H9 (cell line): Measurements from ENCODE around the gene FCAR. TPM values are rescaled to one million over a fixed set of nuclear protein-coding genes. Genes with fewer than 3 reads are reported as not detected.

Source experiments
- DNase-seq: peaks from one replicate; pipeline ENCODE4 v3.0.0-alpha.2; 2017
- H2AFZ ChIP-seq: one replicate; pipeline ENCODE4 v1.6.1; 2013; ENCODE audit warnings: mild to moderate bottlenecking, low read length, control low read depth, moderate library complexity
- H2AK5ac ChIP-seq: 2 replicates; pipeline ENCODE4 v1.6.1; 2013; ENCODE audit warnings: low read length, control low read depth, mixed read lengths; ENCODE audit not compliant: insufficient read length
- H2BK120ac ChIP-seq: one replicate; pipeline ENCODE4 v1.6.1; 2013; ENCODE audit warnings: low read depth, mild to moderate bottlenecking, low read length, control low read depth, inconsistent platforms; ENCODE audit not compliant: poor library complexity, severe bottlenecking
- H2BK12ac ChIP-seq: 2 replicates; pipeline ENCODE4 v1.6.1; 2013; ENCODE audit warnings: low read length, control low read depth, mixed read lengths, low read depth; ENCODE audit not compliant: insufficient read length
- H2BK15ac ChIP-seq: 2 replicates; pipeline ENCODE4 v1.6.1; 2013; ENCODE audit warnings: low read depth, low read length, control low read depth
- H2BK20ac ChIP-seq: one replicate; pipeline ENCODE4 v1.6.1; 2013; ENCODE audit warnings: low read depth, mild to moderate bottlenecking, low read length, control low read depth, inconsistent platforms; ENCODE audit not compliant: poor library complexity, severe bottlenecking
- H2BK5ac ChIP-seq: 2 replicates; pipeline ENCODE4 v1.6.1; 2013; ENCODE audit warnings: low read length, control low read depth, mixed read lengths; ENCODE audit not compliant: insufficient read length
- H3K14ac ChIP-seq: 2 replicates; pipeline ENCODE4 v1.6.1; 2013; ENCODE audit warnings: low read length, control low read depth; ENCODE audit not compliant: insufficient read depth
- H3K18ac ChIP-seq: 2 replicates; pipeline ENCODE4 v1.6.1; 2013; ENCODE audit warnings: low read depth, mild to moderate bottlenecking, mixed read lengths, low read length, control low read depth; ENCODE audit not compliant: insufficient read length
- H3K23ac ChIP-seq: 2 replicates; pipeline ENCODE4 v1.6.1; 2013; ENCODE audit warnings: low read length, control low read depth, mixed read lengths, low read depth; ENCODE audit not compliant: insufficient read length
- H3K23me2 ChIP-seq: 2 replicates; pipeline ENCODE4 v1.6.1; 2013; ENCODE audit warnings: low read depth, mild to moderate bottlenecking, mixed read lengths, low read length, control low read depth; ENCODE audit not compliant: insufficient read length, poor library complexity, severe bottlenecking
- H3K27ac ChIP-seq: 2 replicates; pipeline ENCODE4 v1.5.1; 2013; ENCODE audit warnings: low read length, control low read depth, mixed read lengths, low read depth; ENCODE audit not compliant: insufficient read length
- H3K27me3 ChIP-seq: 2 replicates; pipeline ENCODE4 v1.6.1; 2013; ENCODE audit warnings: low read length, control low read depth, inconsistent platforms; ENCODE audit not compliant: insufficient read depth
- H3K4ac ChIP-seq: 2 replicates; pipeline ENCODE4 v1.6.1; 2013; ENCODE audit warnings: low read depth, mild to moderate bottlenecking, control low read depth, inconsistent platforms, low read length, moderate library complexity
- H3K4me1 ChIP-seq: 2 replicates; pipeline ENCODE4 v1.6.1; 2013; ENCODE audit warnings: low read length, control low read depth, inconsistent platforms; ENCODE audit not compliant: insufficient read depth
- H3K4me2 ChIP-seq: 2 replicates; pipeline ENCODE4 v1.6.1; 2013; ENCODE audit warnings: low read length, control low read depth, mixed read lengths; ENCODE audit not compliant: insufficient read length, insufficient read depth
- H3K56ac ChIP-seq: 2 replicates; pipeline ENCODE4 v1.6.1; 2013; ENCODE audit warnings: low read depth, mild to moderate bottlenecking, mixed read lengths, low read length, control low read depth; ENCODE audit not compliant: insufficient read length
- H3K79me1 ChIP-seq: 2 replicates; pipeline ENCODE4 v1.6.1; 2013; ENCODE audit warnings: low read depth, mild to moderate bottlenecking, moderate library complexity, low read length, control low read depth, inconsistent platforms; ENCODE audit not compliant: insufficient read depth, poor library complexity, severe bottlenecking
- H3K79me2 ChIP-seq: 2 replicates; pipeline ENCODE4 v1.6.1; 2013; ENCODE audit warnings: low read length, control low read depth, inconsistent platforms; ENCODE audit not compliant: insufficient read depth
- H3K9ac ChIP-seq: 2 replicates; pipeline ENCODE4 v1.6.1; 2013; ENCODE audit warnings: low read length, control low read depth, mixed read lengths; ENCODE audit not compliant: insufficient read length; ENCODE audit errors: extremely low read depth
- H3K9me3 ChIP-seq: one replicate; pipeline ENCODE4 v1.6.1; 2013; ENCODE audit warnings: low read depth, low read length, inconsistent platforms; ENCODE audit not compliant: control insufficient read depth
- H3T11ph ChIP-seq: one replicate; pipeline ENCODE4 v1.6.1; 2013; ENCODE audit warnings: mild to moderate bottlenecking, low read length, control low read depth, inconsistent platforms
- H4K20me1 ChIP-seq: one replicate; pipeline ENCODE4 v1.6.1; 2013; ENCODE audit not compliant: control insufficient read depth, insufficient read length, insufficient read depth
- H4K5ac ChIP-seq: 2 replicates; pipeline ENCODE4 v1.6.1; 2013; ENCODE audit warnings: low read depth, mild to moderate bottlenecking, mixed read lengths, low read length, control low read depth; ENCODE audit not compliant: insufficient read length
- H4K8ac ChIP-seq: replicated peaks from 2 replicates; pipeline ENCODE4 v1.6.1; 2013; ENCODE audit warnings: low read length, control low read depth, mixed read lengths, low read depth; ENCODE audit not compliant: insufficient read length
- H4K91ac ChIP-seq: 2 replicates; pipeline ENCODE4 v1.6.1; 2013; ENCODE audit warnings: low read depth, mild to moderate bottlenecking, moderate library complexity, mixed read lengths, low read length, control low read depth; ENCODE audit not compliant: insufficient read length
- H3K27ac Mint-ChIP-seq, 3 experiments: 2 replicates in 2 of 3; 3 replicates in 1 of 3; pipeline ENCODE4 v1.8.0; 2020 to 2021; ENCODE audit warnings: mixed read lengths in 3 of 3, mild to moderate bottlenecking in 1 of 3, moderate library complexity in 1 of 3
- H3K27me3 Mint-ChIP-seq: 2 replicates; pipeline ENCODE4 v1.8.0; 2021; ENCODE audit warnings: low read depth, mild to moderate bottlenecking, moderate library complexity, mixed read lengths
- H3K36me3 Mint-ChIP-seq, 3 experiments: 2 replicates in 2 of 3; 3 replicates in 1 of 3; pipeline ENCODE4 v1.8.0; 2020 to 2021; ENCODE audit warnings: low read depth in 3 of 3, mixed read lengths in 3 of 3; ENCODE audit not compliant: insufficient read depth in 1 of 3
- H3K4me1 Mint-ChIP-seq, 2 experiments: 2 replicates each; pipeline ENCODE4 v1.8.0; 2020; ENCODE audit warnings: mixed read lengths in 2 of 2
- H3K4me3 Mint-ChIP-seq, 2 experiments: 2 replicates in 1 of 2; 3 replicates in 1 of 2; pipeline ENCODE4 v1.8.0; 2020 to 2021; ENCODE audit warnings: mild to moderate bottlenecking in 2 of 2, mixed read lengths in 2 of 2, moderate library complexity in 1 of 2
- H3K9me3 Mint-ChIP-seq, 2 experiments: 2 replicates in 1 of 2; 3 replicates in 1 of 2; pipeline ENCODE4 v1.8.0; 2020; ENCODE audit warnings: mild to moderate bottlenecking in 2 of 2, mixed read lengths in 2 of 2, moderate library complexity in 1 of 2
- WGBS: extraction: QIAGEN DNeasy Blood & Tissue Kit; methylation state at CpG from one replicate; pipeline ENCODE4 v1.1.7; 2013; ENCODE audit warnings: missing lambda C conversion rate, low lambda C conversion rate, mixed read lengths; ENCODE audit not compliant: insufficient read length; ENCODE audit errors: extremely low coverage; 5-methylcytosine and 5-hydroxymethylcytosine counted together
- total RNA-seq: library from RNA; stranded (reverse); gene quantifications from 2 replicates; pipeline ENCODE4 v1.2.1, GENCODE V29; 2021
- TF ChIP-seq, protein P1 (sequence below): fragments of 200-600 bp; sonication (generic); conservative IDR thresholded peaks from 3 replicates; pipeline ENCODE4 v1.8.0; 2021; ENCODE audit warnings: antibody characterized with exemption, mild to moderate bottlenecking

Gene FCAR
- total RNA-seq, 1 experiment from 2014 or later = not detected

DNA sequence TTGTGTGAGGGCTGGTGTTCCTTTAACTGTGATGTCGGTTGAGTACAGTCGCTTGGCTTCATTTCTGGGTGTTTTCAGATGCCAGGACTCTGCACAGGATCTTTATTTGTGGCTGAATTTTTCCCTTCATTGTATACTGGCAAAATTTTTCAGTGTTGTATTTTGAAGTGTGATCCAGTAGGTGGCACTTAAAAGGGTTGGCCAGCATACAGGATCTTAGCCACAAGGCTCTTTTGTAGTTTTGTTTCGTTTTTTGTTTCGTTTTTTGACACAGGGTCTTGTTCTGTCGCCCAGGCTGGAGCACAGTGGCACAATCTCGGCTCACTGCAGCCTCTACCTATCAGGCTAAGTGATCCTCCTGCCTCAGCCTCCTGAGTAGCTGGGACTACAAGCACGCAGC is 8.7 kb downstream of the FCAR start:
- H3K56ac ChIP-seq = no peak overlapping the region
- no peak overlapping the region for H3K18ac ChIP-seq
- H3K4me2 ChIP-seq = no peak overlapping the region
- no peak for DNase-seq
- Mint-ChIP-seq H3K27ac (no peak overlapping the region; a peak in 1 of 7 replicates), H3K36me3 (peaks cover 0 to 5% (median 0%) of the 10 kb centered on the region in 3 experiments; a peak in 3 of 7 replicates), H3K27me3 (peaks cover 34% of the 10 kb centered on the region), H3K4me1 (peaks cover 0 to 10% of the 10 kb centered on the region in 2 experiments; a peak in 2 of 4 replicates), H3K9me3 (peaks cover 7 to 94% of the 10 kb centered on the region in 2 experiments), H3K4me3 (no peak overlapping the region)
- no peaks in the 10 kb centered on the region for H3K79me2 ChIP-seq
- no peak overlapping the region for H3K9ac ChIP-seq
- no peaks in the 10 kb centered on the region for H3K27me3 ChIP-seq
- no CpG with 5 or more reads among the region's 7 CpGs for WGBS
- H2AK5ac ChIP-seq = no peak overlapping the region
- TF ChIP-seq, protein P1, sequence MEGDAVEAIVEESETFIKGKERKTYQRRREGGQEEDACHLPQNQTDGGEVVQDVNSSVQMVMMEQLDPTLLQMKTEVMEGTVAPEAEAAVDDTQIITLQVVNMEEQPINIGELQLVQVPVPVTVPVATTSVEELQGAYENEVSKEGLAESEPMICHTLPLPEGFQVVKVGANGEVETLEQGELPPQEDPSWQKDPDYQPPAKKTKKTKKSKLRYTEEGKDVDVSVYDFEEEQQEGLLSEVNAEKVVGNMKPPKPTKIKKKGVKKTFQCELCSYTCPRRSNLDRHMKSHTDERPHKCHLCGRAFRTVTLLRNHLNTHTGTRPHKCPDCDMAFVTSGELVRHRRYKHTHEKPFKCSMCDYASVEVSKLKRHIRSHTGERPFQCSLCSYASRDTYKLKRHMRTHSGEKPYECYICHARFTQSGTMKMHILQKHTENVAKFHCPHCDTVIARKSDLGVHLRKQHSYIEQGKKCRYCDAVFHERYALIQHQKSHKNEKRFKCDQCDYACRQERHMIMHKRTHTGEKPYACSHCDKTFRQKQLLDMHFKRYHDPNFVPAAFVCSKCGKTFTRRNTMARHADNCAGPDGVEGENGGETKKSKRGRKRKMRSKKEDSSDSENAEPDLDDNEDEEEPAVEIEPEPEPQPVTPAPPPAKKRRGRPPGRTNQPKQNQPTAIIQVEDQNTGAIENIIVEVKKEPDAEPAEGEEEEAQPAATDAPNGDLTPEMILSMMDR = peak; percentile 25; the same call in 2 of the 3 replicates
- no peak overlapping the region for H3K27ac ChIP-seq
- no peak overlapping the region for H2BK20ac ChIP-seq
- H3K4ac ChIP-seq = no peak overlapping the region
- H3T11ph ChIP-seq = no peak overlapping the region
- no peaks in the 10 kb centered on the region for H3K4me1 ChIP-seq
- H2BK12ac ChIP-seq = no peak overlapping the region
- H2BK15ac ChIP-seq = no peak overlapping the region
- H3K14ac ChIP-seq = no peak overlapping the region
- H4K91ac ChIP-seq = no peak overlapping the region
- H2BK120ac ChIP-seq = no peak overlapping the region
- no peak overlapping the region for H4K5ac ChIP-seq
- H3K9me3 ChIP-seq = no peaks in the 10 kb centered on the region
- no peaks in the 10 kb centered on the region for H3K79me1 ChIP-seq
- H3K23ac ChIP-seq = no peak overlapping the region
- H2AFZ ChIP-seq = no peak overlapping the region
- H3K23me2 ChIP-seq = no peaks in the 10 kb centered on the region
- H4K8ac ChIP-seq = no peak overlapping the region
- H4K20me1 ChIP-seq = no peaks in the 10 kb centered on the region
- H2BK5ac ChIP-seq = no peak overlapping the region
